Colonic mucosa (tissue), 4 donors: ENCODE data around the gene LRIT1. TPM values are rescaled to one million over a fixed set of nuclear protein-coding genes. Genes with fewer than 3 reads are reported as not detected.
"Not testable (repeated sequence)": the region's sequence is repeated elsewhere in the genome, so short reads cannot be mapped to it uniquely, and the experiment has no call there.

Experiments
- DNase-seq: peaks from one replicate; pipeline ENCODE4 v3.0.0-alpha.2; 2020
- H3K27ac ChIP-seq: fragments of 200-600 bp; one replicate; pipeline ENCODE4 v1.8.0; 2021
- H3K27me3 ChIP-seq: fragments of 200-600 bp; one replicate; pipeline ENCODE4 v1.8.0; 2021
- H3K36me3 ChIP-seq: fragments of 200-600 bp; one replicate; pipeline ENCODE4 v1.8.0; 2021
- H3K4me1 ChIP-seq: fragments of 200-600 bp; one replicate; pipeline ENCODE4 v1.8.0; 2021; ENCODE audit warnings: mild to moderate bottlenecking
- H3K4me3 ChIP-seq: fragments of 200-600 bp; one replicate; pipeline ENCODE4 v1.8.0; 2021
- H3K9ac ChIP-seq, 2 donors: one replicate each; pipeline ENCODE4 v1.7.0; 2013; ENCODE audit warnings: control low read depth in 2 of 2, low read depth in 2 of 2, low read length in 2 of 2
- H3K9me3 ChIP-seq: fragments of 200-600 bp; one replicate; pipeline ENCODE4 v1.8.0; 2021
- intact Hi-C: fragments of 100-400 bp; cut with DNase I; formaldehyde crosslinking; loops from one replicate; pipeline ENCODE4 v1.14.1; 2022
- total RNA-seq, 2 donors: library from RNA; stranded (reverse); fragmentation: NEBNext Ultra II Directional in 1 of 2; extraction: Animal tissue kit (Norgen Biotek cat#: 25700) in 1 of 2; gene quantifications; one replicate each; pipeline ENCODE4 v1.2.1, GENCODE V29; 2021
- TF ChIP-seq, protein P1 (sequence below): fragments of 200-600 bp; IDR thresholded peaks from one replicate; pipeline ENCODE4 v1.8.0; 2022; ENCODE audit warnings: antibody characterized with exemption, mild to moderate bottlenecking
- donor health status: healthy.
- donor health status: DM: no; HTN: no; CAD: no.
- donor health status: DM: no; HTN: no; CAD: no.

LRIT1 gene, protein sequence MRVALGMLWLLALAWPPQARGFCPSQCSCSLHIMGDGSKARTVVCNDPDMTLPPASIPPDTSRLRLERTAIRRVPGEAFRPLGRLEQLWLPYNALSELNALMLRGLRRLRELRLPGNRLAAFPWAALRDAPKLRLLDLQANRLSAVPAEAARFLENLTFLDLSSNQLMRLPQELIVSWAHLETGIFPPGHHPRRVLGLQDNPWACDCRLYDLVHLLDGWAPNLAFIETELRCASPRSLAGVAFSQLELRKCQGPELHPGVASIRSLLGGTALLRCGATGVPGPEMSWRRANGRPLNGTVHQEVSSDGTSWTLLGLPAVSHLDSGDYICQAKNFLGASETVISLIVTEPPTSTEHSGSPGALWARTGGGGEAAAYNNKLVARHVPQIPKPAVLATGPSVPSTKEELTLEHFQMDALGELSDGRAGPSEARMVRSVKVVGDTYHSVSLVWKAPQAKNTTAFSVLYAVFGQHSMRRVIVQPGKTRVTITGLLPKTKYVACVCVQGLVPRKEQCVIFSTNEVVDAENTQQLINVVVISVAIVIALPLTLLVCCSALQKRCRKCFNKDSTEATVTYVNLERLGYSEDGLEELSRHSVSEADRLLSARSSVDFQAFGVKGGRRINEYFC
- total RNA-seq, result not detected

DNA sequence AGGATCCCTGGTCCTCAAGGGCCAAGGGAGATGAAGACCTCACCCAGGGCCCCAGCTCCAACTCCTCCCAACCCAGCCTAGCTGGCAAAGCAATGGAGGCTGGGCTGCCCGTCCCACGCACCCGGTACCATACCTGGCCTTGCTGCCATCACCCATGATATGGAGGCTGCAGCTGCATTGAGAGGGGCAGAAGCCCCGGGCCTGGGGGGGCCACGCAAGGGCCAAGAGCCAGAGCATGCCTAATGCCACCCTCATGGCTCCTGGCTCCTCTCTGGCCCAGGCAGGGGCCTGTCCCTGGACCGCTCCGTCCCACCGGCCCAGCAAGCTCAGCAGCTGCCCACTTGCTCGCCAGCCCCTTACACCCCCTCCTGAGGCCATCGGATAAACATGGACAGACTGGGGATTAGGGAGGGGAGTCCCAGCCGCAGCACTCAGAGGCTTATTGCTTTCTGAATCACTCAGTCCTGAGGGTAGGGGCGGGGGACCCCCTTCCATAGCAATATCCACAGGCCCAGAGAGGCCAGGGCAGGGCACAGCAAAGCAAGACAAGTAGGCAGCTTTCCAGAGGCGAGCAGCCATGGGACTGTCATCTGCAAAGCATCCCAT is at the start of gene LRIT1:
TSS of gene LRIT1 (minus strand) at position 362 of the 606 bp plus-strand sequence. CDS start at position 255, 107 bp downstream.
- Histone ChIP-seq H3K27ac (no peak within 1 kb of the TSS), H3K4me3 (no peak within 1 kb of the TSS), H3K9me3 (no peaks in the 10 kb centered on the region), H3K36me3 (no peaks in the 10 kb centered on the region), H3K4me1 (no peaks in the 10 kb centered on the region), H3K9ac (no peak within 1 kb of the TSS), H3K27me3 (no peaks in the 10 kb centered on the region)
- TF ChIP-seq, protein P1, sequence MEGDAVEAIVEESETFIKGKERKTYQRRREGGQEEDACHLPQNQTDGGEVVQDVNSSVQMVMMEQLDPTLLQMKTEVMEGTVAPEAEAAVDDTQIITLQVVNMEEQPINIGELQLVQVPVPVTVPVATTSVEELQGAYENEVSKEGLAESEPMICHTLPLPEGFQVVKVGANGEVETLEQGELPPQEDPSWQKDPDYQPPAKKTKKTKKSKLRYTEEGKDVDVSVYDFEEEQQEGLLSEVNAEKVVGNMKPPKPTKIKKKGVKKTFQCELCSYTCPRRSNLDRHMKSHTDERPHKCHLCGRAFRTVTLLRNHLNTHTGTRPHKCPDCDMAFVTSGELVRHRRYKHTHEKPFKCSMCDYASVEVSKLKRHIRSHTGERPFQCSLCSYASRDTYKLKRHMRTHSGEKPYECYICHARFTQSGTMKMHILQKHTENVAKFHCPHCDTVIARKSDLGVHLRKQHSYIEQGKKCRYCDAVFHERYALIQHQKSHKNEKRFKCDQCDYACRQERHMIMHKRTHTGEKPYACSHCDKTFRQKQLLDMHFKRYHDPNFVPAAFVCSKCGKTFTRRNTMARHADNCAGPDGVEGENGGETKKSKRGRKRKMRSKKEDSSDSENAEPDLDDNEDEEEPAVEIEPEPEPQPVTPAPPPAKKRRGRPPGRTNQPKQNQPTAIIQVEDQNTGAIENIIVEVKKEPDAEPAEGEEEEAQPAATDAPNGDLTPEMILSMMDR, result no peak
- intact Hi-C loops, result no loop called here
- no peak for DNase-seq

DNA sequence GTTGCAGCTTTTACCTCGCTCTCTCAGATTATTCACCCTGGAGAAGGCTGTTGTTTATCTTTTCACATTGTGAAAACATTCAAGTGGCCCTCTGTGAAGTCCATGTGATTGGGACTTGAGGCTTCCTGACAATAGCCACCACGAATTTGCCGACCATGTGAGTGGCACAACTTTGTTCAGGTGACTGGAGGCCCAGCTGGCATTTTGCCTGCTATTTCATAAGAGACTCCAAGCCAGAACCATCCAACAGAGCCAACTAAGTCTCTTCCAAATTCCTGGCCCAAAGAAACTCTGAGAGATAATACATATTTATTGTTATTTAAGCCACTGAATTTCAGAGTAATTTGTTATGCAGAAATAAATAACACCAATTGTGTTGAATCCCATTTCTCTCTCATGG is 48.9 kb upstream of the LRIT1 start:
- TF ChIP-seq, protein P1, result no peak
- intact Hi-C loops, result no loop called here

DNA sequence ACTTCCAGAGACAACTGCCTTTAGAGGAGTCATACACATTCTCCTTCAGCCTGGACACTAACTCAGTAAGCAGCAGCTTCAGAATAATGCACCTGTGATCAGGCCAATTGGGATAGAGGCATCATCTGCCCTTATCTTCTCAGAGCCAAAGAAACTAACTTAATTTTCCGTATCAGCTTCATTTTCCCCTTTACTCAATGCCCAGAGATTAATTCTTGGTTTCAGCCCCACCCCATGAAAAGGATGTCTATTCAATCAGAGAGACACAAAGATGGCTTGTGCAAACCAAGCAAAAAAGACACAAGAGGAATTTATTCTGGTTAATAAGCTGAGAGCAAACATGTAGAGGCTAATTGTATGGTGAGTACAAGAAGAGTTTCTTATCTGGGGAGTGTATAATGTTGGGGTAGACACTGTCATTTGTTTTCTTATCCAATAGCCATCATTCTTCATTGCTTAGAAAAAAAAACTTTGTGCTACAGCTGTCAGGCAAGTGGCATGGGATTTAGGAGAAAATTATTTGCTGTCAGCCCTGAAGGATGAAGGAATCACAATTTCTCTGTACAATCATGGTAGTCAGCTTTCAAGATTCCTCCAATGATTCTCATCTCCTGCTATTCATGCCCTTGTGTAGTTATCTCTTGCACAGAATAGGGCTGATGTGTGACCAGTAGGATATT is 48.3 kb upstream of the LRIT1 start:
- H3K36me3 ChIP-seq, result no peaks in the 10 kb centered on the region
- TF ChIP-seq, protein P1, result no peak
- DNase-seq, result no peak
- no peaks in the 10 kb centered on the region for H3K4me1 ChIP-seq
- no peaks in the 10 kb centered on the region for H3K27me3 ChIP-seq
- H3K9ac ChIP-seq, result no peak overlapping the region
- no peaks in the 10 kb centered on the region for H3K9me3 ChIP-seq
- no peak overlapping the region for H3K27ac ChIP-seq
- intact Hi-C loops, result no loop called here
- H3K4me3 ChIP-seq, result no peak overlapping the region

More for the DNA sequence above, 48.9 kb upstream of the LRIT1 start:
- DNase-seq, result no peak
- no peaks in the 10 kb centered on the region for H3K9me3 ChIP-seq
- no peak overlapping the region for H3K9ac ChIP-seq
- H3K4me3 ChIP-seq, result no peak overlapping the region
- no peaks in the 10 kb centered on the region for H3K36me3 ChIP-seq
- H3K27me3 ChIP-seq, result no peaks in the 10 kb centered on the region
- H3K4me1 ChIP-seq, result no peaks in the 10 kb centered on the region
- H3K27ac ChIP-seq, result no peak overlapping the region

DNA sequence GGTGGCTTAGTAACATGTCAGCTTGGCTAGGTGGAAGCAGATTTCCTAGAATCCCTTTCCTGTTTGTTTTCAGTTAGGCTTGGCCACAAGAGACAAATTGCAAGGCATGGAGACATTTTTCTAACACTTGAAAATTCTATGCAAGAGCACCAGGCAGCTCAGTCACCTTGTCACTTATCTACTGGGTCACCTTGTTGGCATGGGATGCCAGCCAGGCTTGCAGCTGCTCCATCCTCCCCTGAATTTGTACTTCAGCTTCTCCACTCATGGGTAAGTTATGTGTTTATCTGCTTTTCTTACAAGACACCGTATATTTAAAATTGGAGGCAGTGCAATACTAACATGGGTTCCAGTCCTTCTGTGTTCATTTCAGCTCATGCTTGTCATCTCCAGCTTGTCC is 46.8 kb upstream of the LRIT1 start:
- TF ChIP-seq, protein P1, result no peak
- DNase-seq, result no peak

DNA sequence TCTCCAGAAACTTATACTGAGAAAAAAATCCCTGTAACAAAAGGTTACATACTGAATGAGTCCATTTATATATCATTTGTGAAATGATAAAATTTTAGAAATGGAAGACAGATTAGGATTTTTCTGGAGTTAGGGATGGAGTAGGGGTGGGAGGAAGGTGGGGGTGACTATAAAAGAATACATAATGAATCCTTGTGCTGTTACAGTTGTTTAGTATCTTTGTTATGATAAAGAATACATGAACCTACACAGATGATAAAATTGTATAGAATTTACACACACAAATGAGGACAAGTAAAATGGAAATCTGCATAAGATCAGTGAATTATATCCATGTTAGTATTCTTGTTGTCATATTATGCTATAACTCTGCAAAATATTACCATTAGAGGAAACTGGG is 45.3 kb upstream of the LRIT1 start:
- H3K4me3 ChIP-seq, result no peak overlapping the region
- H3K4me1 ChIP-seq, result no peaks in the 10 kb centered on the region
- intact Hi-C loops, result no loop called here
- H3K27me3 ChIP-seq, result no peaks in the 10 kb centered on the region
- H3K27ac ChIP-seq, result no peak overlapping the region
- H3K9ac ChIP-seq, result no peak overlapping the region
- no peaks in the 10 kb centered on the region for H3K9me3 ChIP-seq
- DNase-seq, result no peak
- TF ChIP-seq, protein P1, result no peak
- no peaks in the 10 kb centered on the region for H3K36me3 ChIP-seq

More for the DNA sequence above, 46.8 kb upstream of the LRIT1 start:
- H3K27me3 ChIP-seq, result no peaks in the 10 kb centered on the region
- H3K4me3 ChIP-seq, result no peak overlapping the region
- H3K9me3 ChIP-seq, result no peaks in the 10 kb centered on the region
- no peaks in the 10 kb centered on the region for H3K36me3 ChIP-seq
- intact Hi-C loops, result no loop called here
- no peak overlapping the region for H3K9ac ChIP-seq
- no peak overlapping the region for H3K27ac ChIP-seq
- H3K4me1 ChIP-seq, result no peaks in the 10 kb centered on the region

DNA sequence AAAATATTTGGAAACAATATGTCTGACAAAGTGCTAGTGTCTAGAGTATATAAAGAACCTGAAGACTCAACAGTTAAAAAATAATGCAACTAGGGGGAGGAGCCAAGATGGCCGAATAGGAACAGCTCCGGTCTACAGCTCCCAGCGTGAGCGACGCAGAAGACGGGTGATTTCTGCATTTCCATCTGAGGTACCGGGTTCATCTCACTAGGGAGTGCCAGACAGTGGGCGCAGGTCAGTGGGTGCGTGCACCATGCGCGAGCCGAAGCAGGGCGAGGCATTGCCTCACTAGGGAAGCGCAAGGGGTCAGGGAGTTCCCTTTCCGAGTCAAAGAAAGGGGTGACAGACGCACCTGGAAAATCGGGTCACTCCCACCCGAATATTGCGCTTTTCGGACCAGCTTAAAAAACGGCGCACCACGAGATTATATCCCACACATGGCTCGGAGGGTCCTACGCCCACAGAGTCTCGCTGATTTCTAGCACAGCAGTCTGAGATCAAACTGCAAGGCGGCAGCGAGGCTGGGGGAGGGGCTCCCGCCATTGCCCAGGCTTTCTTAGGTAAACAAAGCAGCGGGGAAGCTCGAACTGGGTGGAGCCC is 38.6 kb upstream of the LRIT1 start:
- intact Hi-C loops, H3K9me3 ChIP-seq, DNase-seq, H3K4me1 ChIP-seq, H3K27me3 ChIP-seq, H3K27ac ChIP-seq, H3K9ac ChIP-seq, H3K4me3 ChIP-seq, H3K36me3 ChIP-seq: not testable (repeated sequence)
